ELF-1 (cell line): Measurements from ENCODE around the gene SLC1A2.

Experiments used
- DNase-seq: peaks from one replicate; pipeline ENCODE4 v3.0.0-alpha.2; 2016; ENCODE audit warnings: low read depth, low spot score

The SLC1A2 gene

GRCh38 chr11:35348898-35349687, 70.3 kb downstream of the SLC1A2 start:
- DNase-seq, result no peak

- DNase-seq, result peak; percentile 80
These were observed 71.4 kb downstream of the SLC1A2 start for GRCh38 chr11:35347921-35348331.

- DNase-seq, result no peak
These were observed 72.0 kb downstream of the SLC1A2 start for GRCh38 chr11:35347173-35347878.

- DNase-seq, result no peak
These were observed 72.7 kb downstream of the SLC1A2 start for GRCh38 chr11:35346472-35347156.

- no peak for DNase-seq
These were observed 74.4 kb downstream of the SLC1A2 start for GRCh38 chr11:35344681-35345574.

- DNase-seq, result no peak
These were observed 76.2 kb downstream of the SLC1A2 start for GRCh38 chr11:35343033-35343598.

GRCh38 chr11:35340715-35341114, 78.6 kb downstream of the SLC1A2 start:
- DNase-seq, result no peak

GRCh38 chr11:35340071-35340470, 79.3 kb downstream of the SLC1A2 start:
- no peak for DNase-seq

GRCh38 chr11:35338921-35339320, 80.4 kb downstream of the SLC1A2 start:
- no peak for DNase-seq

GRCh38 chr11:35337914-35338305, 81.4 kb downstream of the SLC1A2 start:
- no peak for DNase-seq

GRCh38 chr11:35337136-35337913, 82.0 kb downstream of the SLC1A2 start:
- no peak for DNase-seq

- no peak for DNase-seq
These were observed 82.6 kb downstream of the SLC1A2 start for GRCh38 chr11:35336726-35337125.

- no peak for DNase-seq
These were observed 84.1 kb downstream of the SLC1A2 start for GRCh38 chr11:35335226-35335625.

- no peak for DNase-seq
These were observed 84.8 kb downstream of the SLC1A2 start for GRCh38 chr11:35334385-35335090.

GRCh38 chr11:35332524-35332923, 86.8 kb downstream of the SLC1A2 start:
- DNase-seq, result no peak

- no peak for DNase-seq
These were observed 88.4 kb downstream of the SLC1A2 start for GRCh38 chr11:35330931-35331330.

GRCh38 chr11:35330156-35330889, 89.0 kb downstream of the SLC1A2 start:
- DNase-seq, result no peak

- no peak for DNase-seq
These were observed 91.5 kb downstream of the SLC1A2 start for GRCh38 chr11:35327829-35328228.

- peak; percentile 73 for DNase-seq
These were observed 93.0 kb downstream of the SLC1A2 start for GRCh38 chr11:35326266-35326879.
